ENCODE data around the gene SMC1A.

The SMC1A gene

DNA sequence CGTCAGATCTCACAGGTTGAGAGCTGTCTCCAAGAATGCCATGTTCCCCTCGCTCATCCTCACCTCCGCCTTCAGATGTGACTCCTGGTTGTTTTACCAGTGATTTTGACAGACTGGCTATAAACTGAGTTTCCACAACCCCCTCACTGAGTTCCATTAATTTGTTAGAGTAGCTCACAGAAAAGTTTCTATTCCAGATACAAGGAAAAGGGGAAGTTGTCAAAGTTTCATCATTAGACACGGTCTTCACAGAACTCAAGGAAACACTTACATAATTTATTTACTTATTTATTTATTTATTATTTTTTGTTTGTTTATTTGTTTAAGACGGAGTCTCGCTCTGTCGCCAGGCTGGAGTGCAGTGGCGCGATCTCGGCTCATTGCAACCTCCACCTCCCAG lies 85.4 kb downstream of the SMC1A start:
- no peak for DNase-seq

DNA sequence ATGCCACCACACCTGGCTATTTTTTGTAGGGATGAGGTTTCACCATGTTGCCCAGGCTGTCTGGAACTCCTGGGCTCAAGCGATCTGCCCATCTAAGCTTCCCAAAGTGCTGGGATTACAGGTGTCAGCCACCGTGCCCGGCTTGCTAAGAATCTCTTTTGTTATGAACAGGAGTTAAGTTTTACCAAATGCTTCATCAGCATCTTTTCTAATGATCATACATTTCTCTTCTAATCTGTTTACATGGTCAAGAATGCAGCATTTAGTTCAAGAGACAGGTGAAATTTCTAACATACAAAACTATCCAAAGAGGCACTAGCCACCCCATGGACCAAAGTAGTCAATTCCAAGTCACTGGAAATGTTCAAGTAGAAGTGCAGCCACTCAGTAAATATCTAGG lies 88.6 kb downstream of the SMC1A start:
- no peak for DNase-seq

DNA sequence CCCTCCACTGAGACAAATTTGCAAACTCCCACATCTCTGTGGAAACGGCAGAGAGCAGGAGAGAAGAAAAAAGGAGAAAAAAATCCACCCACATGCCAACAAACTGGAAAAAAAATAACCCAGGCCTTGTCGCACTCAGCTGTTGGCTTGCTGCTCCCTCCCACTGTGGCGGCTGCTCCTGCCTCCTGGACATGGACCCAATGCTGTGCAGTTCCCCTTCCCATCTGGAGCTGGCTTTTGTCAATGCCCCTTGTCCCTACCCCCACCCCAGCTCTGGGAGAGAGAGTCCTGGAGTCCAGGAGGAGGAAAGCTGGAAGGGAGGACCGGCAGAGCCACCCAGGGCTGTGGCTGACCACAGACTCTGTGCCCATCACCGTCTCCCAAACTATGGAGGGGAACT lies 90.2 kb downstream of the SMC1A start:
- DNase-seq, result no peak

DNA sequence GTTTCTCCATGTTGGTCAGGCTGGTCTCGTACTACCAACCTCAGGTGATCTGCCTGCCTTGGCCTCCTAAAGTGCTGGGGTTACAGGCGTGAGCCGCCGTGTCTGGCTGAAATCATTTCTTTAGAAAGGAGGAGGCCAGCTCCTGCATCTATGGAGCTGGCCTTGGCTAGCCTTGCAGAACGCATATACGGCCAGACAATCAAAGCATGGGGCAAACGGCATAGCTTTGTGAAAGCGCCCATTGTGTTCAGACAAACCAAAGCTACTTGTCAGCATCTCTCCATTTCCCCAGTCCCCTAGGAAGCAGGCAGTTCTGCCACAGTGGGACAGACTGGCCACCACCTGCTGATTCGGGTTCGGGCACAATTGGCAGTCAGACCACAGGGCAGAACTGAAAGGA lies 92.1 kb downstream of the SMC1A start:
- DNase-seq, result no peak

GRCh38 chrX:53324803-53325202 lies 97.7 kb downstream of the SMC1A start:
- no peak for DNase-seq

All from NCI-H1092 (cell line).